ENCODE results near the gene CYP1A2. TPM values are rescaled to one million over a fixed set of nuclear protein-coding genes. Genes with fewer than 3 reads are reported as not detected.

Gene CYP1A2
- total RNA-seq, 3 donors from 2014 or later, result not detected

GRCh38 chr15:74792227-74793016, 43.8 kb downstream of the CYP1A2 start:
- intact Hi-C loops (cut with DNase I; ENCODE audit: low total_unique reads), result no loop called here
- Histone ChIP-seq H3K4me3 (no peak overlapping the region), H3K9me3 (no peaks in the 10 kb centered on the region), H3K27ac (peak overlapping the region; percentile 3 to 45), H3K27me3 (no peaks in the 10 kb centered on the region), H3K4me1 (peaks cover 17 to 19% of the 10 kb centered on the region in 2 donors), H3K36me3 (no peaks in the 10 kb centered on the region)
- no peak for DNase-seq (ENCODE audit: low spot score in 2 of 2)
- TF ChIP-seq POLR2A (IDR thresholded peaks at IDR 0.05) (no peak), POLR2AphosphoS5 (IDR thresholded peaks at IDR 0.05) (no peak), CTCF (IDR thresholded peaks at IDR 0.05) (no peak)

DNA sequence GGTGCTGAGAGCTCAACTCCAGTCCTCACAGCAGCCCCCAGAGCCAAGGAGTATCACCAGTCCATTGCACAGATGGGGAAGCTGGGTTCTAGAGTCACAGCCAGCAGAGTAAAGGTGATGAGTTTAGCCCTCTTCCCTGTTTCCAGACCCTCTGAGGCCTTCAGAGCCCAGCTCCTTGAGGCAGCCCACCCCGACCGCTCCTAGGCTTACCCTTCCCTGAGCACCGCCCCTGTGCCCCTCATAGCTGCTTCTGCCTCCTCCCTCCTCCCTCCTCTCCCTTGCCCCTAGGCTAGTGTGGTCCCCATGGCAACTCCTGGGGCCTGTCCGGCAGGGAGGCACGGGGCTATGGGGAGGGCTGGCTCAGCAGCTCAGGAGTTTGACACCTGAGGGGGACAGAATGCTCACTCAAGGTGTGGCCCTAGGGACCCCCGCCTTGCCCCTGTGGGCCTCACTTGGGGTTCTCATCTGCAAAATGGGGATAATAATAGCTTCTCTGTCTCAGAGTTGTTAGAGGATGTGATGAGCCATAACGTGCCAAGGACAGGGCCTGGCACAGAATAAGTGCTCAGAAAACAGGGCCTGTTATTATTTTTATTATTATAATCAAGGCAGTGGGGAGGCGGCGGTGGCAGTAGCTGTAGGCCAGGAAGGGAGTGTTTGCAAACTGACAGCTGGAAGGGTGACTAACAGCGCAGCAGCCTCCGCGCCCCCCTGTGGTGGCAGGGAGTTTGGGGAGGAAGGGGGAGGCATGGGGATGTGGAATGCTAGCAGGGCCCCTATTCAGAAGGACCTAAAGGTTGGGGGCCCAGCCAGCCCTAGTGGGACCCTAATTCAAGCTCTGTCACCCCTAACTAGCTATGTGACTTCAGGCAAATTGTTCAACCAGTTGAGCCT, 44.7 kb downstream of the CYP1A2 start:
- no peaks in the 10 kb centered on the region for H3K9me3 ChIP-seq
- TF ChIP-seq POLR2A (IDR thresholded peaks at IDR 0.05) (no peak), POLR2AphosphoS5 (IDR thresholded peaks at IDR 0.05) (no peak), CTCF (IDR thresholded peaks at IDR 0.05) (no peak)
- peaks cover 17% of the 10 kb centered on the region in 2 donors for H3K4me1 ChIP-seq
- H3K4me3 ChIP-seq, result no peak overlapping the region
- no peaks in the 10 kb centered on the region for H3K27me3 ChIP-seq
- no peak for DNase-seq (ENCODE audit: low spot score in 2 of 2)
- no peaks in the 10 kb centered on the region for H3K36me3 ChIP-seq
- H3K27ac ChIP-seq, result no peak overlapping the region
- intact Hi-C loops (cut with DNase I; ENCODE audit: low total_unique reads), result no loop called here

GRCh38 chr15:74794248-74794969, 45.8 kb downstream of the CYP1A2 start:
- H3K36me3 ChIP-seq, result no peaks in the 10 kb centered on the region
- intact Hi-C loops (cut with DNase I; ENCODE audit: low total_unique reads), result no loop called here
- H3K4me3 ChIP-seq, result no peak overlapping the region
- H3K4me1 ChIP-seq, result peaks cover 12 to 20% of the 10 kb centered on the region in 2 donors
- DNase-seq (ENCODE audit: low spot score in 2 of 2), result no peak
- H3K27ac ChIP-seq, result no peak overlapping the region
- TF ChIP-seq CTCF (IDR thresholded peaks at IDR 0.05) (no peak), POLR2AphosphoS5 (IDR thresholded peaks at IDR 0.05) (no peak), POLR2A (IDR thresholded peaks at IDR 0.05) (no peak)
- H3K27me3 ChIP-seq, result no peaks in the 10 kb centered on the region
- H3K9me3 ChIP-seq, result no peaks in the 10 kb centered on the region

DNA sequence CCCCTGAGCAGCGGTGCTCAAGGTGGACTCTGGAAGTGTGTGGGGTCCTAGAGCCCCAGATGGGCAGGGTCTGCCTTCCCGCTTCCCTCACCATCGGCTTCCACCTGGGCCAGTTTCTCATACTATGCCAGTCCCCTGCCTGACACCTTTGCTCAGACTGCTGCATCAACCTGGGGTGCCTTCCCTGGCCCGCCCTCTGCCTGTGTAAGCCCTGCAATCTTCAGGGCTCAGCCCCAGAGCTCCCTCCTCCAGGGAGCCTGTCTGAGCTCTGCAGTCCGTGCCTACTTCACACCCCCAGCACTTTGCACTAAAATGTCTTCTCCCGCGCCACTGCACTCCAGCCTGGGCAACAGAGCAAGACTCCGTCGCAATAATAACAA, 46.3 kb downstream of the CYP1A2 start:
- intact Hi-C loops (cut with DNase I; ENCODE audit: low total_unique reads), result no loop called here
- no peaks in the 10 kb centered on the region for H3K27me3 ChIP-seq
- H3K27ac ChIP-seq, result no peak overlapping the region
- no peaks in the 10 kb centered on the region for H3K9me3 ChIP-seq
- no peak for TF ChIP-seq POLR2AphosphoS5 (IDR thresholded peaks at IDR 0.05)
- TF ChIP-seq POLR2A (IDR thresholded peaks at IDR 0.05), result no peak
- no peak for TF ChIP-seq CTCF (IDR thresholded peaks at IDR 0.05)
- no peaks in the 10 kb centered on the region for H3K36me3 ChIP-seq
- H3K4me1 ChIP-seq, result peaks cover 9 to 20% of the 10 kb centered on the region in 2 donors
- no peak overlapping the region for H3K4me3 ChIP-seq
- no peak for DNase-seq (ENCODE audit: low spot score in 2 of 2)
